Measurements from ENCODE around the gene ATP8A2.

GRCh38 chr13:25688536-25688935 lies 316.8 kb downstream of the ATP8A2 start:
- TF ChIP-seq POLR2AphosphoS5 (IDR thresholded peaks at IDR 0.05) (no peak), POLR2A (IDR thresholded peaks at IDR 0.05) (no peak)
